ENCODE measurements around the gene TMEM41B. TPM values are rescaled to one million over a fixed set of nuclear protein-coding genes. Genes with fewer than 3 reads are reported as not detected.

TMEM41B gene
- total RNA-seq, 1 donor from 2014 or later: 20.2 TPM

DNA sequence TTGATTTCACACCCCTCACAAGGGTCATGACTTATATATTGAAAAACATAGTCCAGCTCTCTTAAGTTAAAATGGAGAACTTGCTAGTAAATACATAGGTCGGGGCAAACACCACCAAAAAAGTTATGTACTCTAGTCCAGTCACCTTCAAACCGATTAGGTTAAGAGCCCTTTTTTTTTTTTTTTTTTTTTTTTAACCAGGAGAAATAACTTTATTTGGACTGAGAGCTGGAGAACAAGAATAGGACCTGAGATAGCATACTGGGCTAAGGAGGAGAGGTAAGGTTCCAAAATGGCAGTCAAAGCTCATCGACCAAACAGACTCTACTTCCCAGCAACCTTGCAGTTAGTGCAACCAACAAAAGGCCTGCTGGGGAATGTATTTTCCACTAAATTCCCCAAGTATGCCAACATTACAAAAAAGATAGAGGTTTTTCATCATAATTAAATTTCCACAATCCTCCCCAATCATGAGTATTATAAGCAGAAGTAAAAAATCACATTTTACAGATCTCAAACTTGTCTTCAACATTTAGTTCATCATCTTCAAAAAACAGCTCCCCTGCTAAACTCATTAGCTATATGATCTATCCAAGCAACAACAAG lies 3.8 kb downstream of the TMEM41B start:
- TF ChIP-seq, protein P1, sequence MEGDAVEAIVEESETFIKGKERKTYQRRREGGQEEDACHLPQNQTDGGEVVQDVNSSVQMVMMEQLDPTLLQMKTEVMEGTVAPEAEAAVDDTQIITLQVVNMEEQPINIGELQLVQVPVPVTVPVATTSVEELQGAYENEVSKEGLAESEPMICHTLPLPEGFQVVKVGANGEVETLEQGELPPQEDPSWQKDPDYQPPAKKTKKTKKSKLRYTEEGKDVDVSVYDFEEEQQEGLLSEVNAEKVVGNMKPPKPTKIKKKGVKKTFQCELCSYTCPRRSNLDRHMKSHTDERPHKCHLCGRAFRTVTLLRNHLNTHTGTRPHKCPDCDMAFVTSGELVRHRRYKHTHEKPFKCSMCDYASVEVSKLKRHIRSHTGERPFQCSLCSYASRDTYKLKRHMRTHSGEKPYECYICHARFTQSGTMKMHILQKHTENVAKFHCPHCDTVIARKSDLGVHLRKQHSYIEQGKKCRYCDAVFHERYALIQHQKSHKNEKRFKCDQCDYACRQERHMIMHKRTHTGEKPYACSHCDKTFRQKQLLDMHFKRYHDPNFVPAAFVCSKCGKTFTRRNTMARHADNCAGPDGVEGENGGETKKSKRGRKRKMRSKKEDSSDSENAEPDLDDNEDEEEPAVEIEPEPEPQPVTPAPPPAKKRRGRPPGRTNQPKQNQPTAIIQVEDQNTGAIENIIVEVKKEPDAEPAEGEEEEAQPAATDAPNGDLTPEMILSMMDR (IDR thresholded peaks at IDR 0.05; ENCODE audit: borderline replicate concordance): no peak
- Histone ChIP-seq H3K4me3 (no peak overlapping the region), H3K36me3 (no peaks in the 10 kb centered on the region), H3K27ac (replicated peaks) (no peak overlapping the region), H3K9me3 (replicated peaks) (no peaks in the 10 kb centered on the region), H3K4me1 (peaks cover 46% of the 10 kb centered on the region), H3K27me3 (ENCODE audit: low read depth) (no peaks in the 10 kb centered on the region)
- intact Hi-C loops (cut with micrococcal nuclease): loop anchor here (10.0 kb wide), 1 partner anchor 74 kb away; the partner anchor contains the start of gene IPO7
- DNase-seq: no peak

DNA sequence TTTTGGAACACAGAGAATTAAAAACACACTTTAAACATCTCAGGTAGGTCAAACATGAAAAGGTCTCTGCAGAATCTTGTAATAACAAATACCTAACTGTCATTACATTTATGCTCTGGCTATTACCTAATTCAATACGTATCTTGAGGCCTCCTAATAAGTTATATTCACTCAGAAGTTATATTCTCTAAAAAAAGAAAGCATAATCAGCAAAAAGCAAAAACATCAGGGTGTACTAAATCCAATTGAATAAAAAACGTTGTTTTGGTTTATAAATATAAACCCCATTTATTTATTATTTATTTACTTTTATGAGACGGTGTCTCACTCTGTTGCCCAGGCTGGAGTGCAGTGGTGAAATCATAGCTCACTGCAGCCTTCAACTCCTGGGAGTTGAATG lies 10.2 kb downstream of the TMEM41B start:
- intact Hi-C loops (cut with micrococcal nuclease): no loop called here
- TF ChIP-seq, protein P1 (IDR thresholded peaks at IDR 0.05; ENCODE audit: borderline replicate concordance): no peak
- no peaks in the 10 kb centered on the region for H3K9me3 ChIP-seq (replicated peaks)

DNA sequence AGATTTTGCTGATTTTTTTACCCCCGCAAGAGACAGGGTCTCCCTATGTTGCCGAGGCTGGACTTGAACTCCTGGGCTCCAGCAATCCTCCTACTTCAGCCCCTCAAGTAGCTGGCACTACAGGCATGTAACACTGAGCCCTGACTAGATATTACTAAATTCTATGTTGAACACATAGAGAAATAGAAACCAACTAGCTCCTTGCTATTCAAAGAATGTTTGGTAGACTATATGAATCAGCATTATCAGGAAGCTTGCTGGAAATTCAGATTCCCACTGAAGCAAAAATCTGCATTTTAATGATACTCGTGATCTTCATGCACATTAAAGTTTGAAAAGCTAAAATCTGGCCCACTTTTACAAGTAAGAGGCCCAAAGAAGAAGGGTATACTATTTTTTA lies 11.9 kb downstream of the TMEM41B start:
- Histone ChIP-seq H3K4me3 (no peak overlapping the region), H3K27ac (replicated peaks) (no peak overlapping the region), H3K27me3 (ENCODE audit: low read depth) (no peaks in the 10 kb centered on the region), H3K36me3 (peaks cover 16% of the 10 kb centered on the region), H3K4me1 (peaks cover 5% of the 10 kb centered on the region), H3K9me3 (replicated peaks) (no peaks in the 10 kb centered on the region)
- no peak for DNase-seq
- intact Hi-C loops (cut with micrococcal nuclease): no loop called here
- TF ChIP-seq, protein P1 (IDR thresholded peaks at IDR 0.05; ENCODE audit: borderline replicate concordance): no peak

More for the DNA sequence above, 10.2 kb downstream of the TMEM41B start:
- peaks cover 9% of the 10 kb centered on the region for H3K36me3 ChIP-seq
- H3K4me3 ChIP-seq: no peak overlapping the region
- no peak for DNase-seq
- no peak overlapping the region for H3K27ac ChIP-seq (replicated peaks)
- no peaks in the 10 kb centered on the region for H3K27me3 ChIP-seq (ENCODE audit: low read depth)
- H3K4me1 ChIP-seq: peaks cover 5% of the 10 kb centered on the region

DNA sequence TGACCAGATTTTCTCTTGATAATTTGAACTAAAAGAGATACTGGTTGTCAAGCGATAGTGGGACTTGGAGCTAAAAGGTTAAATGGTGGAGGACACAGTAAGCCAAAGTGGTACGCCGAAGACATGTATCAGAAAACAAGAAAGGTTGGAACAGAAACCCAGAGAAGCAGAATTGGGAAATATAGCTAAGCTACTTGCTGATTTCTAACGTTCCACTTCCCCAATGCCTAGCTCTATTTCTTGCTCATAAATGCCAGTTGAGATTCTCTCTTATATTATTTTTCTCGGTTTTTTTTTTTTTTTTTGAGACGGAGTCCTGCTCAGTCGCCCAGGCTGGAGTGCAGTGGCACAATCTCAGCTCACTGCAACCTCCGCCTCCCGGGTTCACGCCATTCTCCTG lies 12.7 kb downstream of the TMEM41B start:
- TF ChIP-seq, protein P1 (IDR thresholded peaks at IDR 0.05; ENCODE audit: borderline replicate concordance): no peak
- Histone ChIP-seq H3K27me3 (ENCODE audit: low read depth) (no peaks in the 10 kb centered on the region), H3K27ac (replicated peaks) (no peak overlapping the region), H3K36me3 (peaks cover 22% of the 10 kb centered on the region), H3K9me3 (replicated peaks) (no peaks in the 10 kb centered on the region), H3K4me3 (no peak overlapping the region), H3K4me1 (peaks cover under 1% of the 10 kb centered on the region)
- no peak for DNase-seq
- intact Hi-C loops (cut with micrococcal nuclease): no loop called here

DNA sequence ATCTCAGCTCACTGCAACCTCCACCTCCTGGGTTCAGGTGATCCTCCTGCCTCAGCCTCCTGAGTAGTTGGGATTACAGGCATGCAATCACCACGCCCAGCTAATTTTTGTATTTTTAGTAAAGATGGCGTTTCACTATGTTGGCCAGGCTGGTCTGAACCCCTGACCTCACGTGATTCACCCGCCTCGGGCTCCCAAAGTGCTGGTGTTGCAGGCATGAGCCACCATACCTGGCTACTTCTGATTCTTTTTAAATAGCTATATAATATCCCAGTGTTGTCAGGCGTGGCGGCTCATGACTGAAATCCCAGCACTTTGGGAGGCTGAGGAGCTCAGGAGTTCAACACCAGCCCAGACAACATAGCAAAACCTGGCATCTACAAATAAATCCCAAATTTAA lies 20.7 kb downstream of the TMEM41B start:
- Histone ChIP-seq H3K4me3 (no peak overlapping the region), H3K4me1 (no peaks in the 10 kb centered on the region), H3K9me3 (replicated peaks) (no peaks in the 10 kb centered on the region), H3K27me3 (ENCODE audit: low read depth) (no peaks in the 10 kb centered on the region), H3K36me3 (peaks cover 32% of the 10 kb centered on the region), H3K27ac (replicated peaks) (no peak overlapping the region)
- TF ChIP-seq, protein P1 (IDR thresholded peaks at IDR 0.05; ENCODE audit: borderline replicate concordance): no peak
- intact Hi-C loops (cut with micrococcal nuclease): no loop called here
- no peak for DNase-seq
